Measurements from ENCODE around the gene SUPT3H. TPM values are rescaled to one million over a fixed set of nuclear protein-coding genes. Genes with fewer than 3 reads are reported as not detected.

The SUPT3H gene
- total and polyA plus RNA-seq, 2 of the 13 experiments (the other 11 are each of a cell fraction or from before 2014, with no cell fraction given) = 11.9 to 36.1 TPM

GRCh38 chr6:44965708-44966107 is 412.0 kb downstream of the SUPT3H start:
- no peak for DNase-seq (ENCODE audit: low spot score)
- CTCF ChIA-PET (ENCODE audit: low intra/inter-chr PET ratio, low total read pairs) = interaction anchor here (0.7 kb wide), 1 partner anchor 127 kb away, joined by 3 read pairs; no protein-coding TSS in a partner anchor
- Histone ChIP-seq H3K9ac (ENCODE audit: insufficient read depth, low read depth, low read length) (no peak overlapping the region), H3K27me3 (ENCODE audit: control insufficient read depth in 1 of 2, insufficient read depth in 2 of 2, low read length in 2 of 2) (no peaks in the 10 kb centered on the region), H3K4me3 (replicated peaks in 1 of 3; ENCODE audit: insufficient read depth in 1 of 3, low read depth in 2 of 3, low read length in 3 of 3) (no peak overlapping the region), H3K4me1 (ENCODE audit: insufficient read depth, low read length) (peaks cover 7% of the 10 kb centered on the region), H3K4me2 (ENCODE audit: low read depth, low read length) (no peak overlapping the region), H3K27ac (ENCODE audit: extremely low read length, insufficient read depth, low read length) (no peak overlapping the region), H3K79me2 (ENCODE audit: insufficient read depth, low read length) (no peaks in the 10 kb centered on the region), H2AFZ (ENCODE audit: low read length) (no peak overlapping the region), H4K20me1 (ENCODE audit: insufficient read depth, low read length) (no peaks in the 10 kb centered on the region), H3K36me3 (replicated peaks in 1 of 2; ENCODE audit: control insufficient read depth in 1 of 2, insufficient read depth in 2 of 2, low read length in 2 of 2) (no peaks in the 10 kb centered on the region), H3K9me3 (ENCODE audit: low read length) (no peaks in the 10 kb centered on the region)
- 99% methylated on average over 4 of the region's 4 CpGs for WGBS (ENCODE audit: low lambda C conversion rate)
- ATAC-seq = no peak
- TF ChIP-seq HBP1 (CRISPR knock-in tag; IDR thresholded peaks at IDR 0.05; ENCODE audit: low read depth) (no peak), MXD4 (CRISPR knock-in tag; IDR thresholded peaks at IDR 0.05) (no peak), NCOR1 (IDR thresholded peaks at IDR 0.05; ENCODE audit: borderline replicate concordance, low read length) (no peak), ZNF432 (CRISPR knock-in tag; IDR thresholded peaks at IDR 0.05; ENCODE audit: borderline replicate concordance) (no peak), ZNF569 (CRISPR knock-in tag; IDR thresholded peaks at IDR 0.05; ENCODE audit: borderline replicate concordance) (no peak), FOSL2 (CRISPR knock-in tag; IDR thresholded peaks at IDR 0.05) (no peak), ZNF879 (CRISPR knock-in tag; IDR thresholded peaks at IDR 0.05) (no peak), TRIM24 (CRISPR knock-in tag; IDR thresholded peaks at IDR 0.05) (no peak), TFAP4 (IDR thresholded peaks at IDR 0.05; ENCODE audit: borderline replicate concordance, low read depth) (no peak), ZNF441 (CRISPR knock-in tag; IDR thresholded peaks at IDR 0.05; ENCODE audit: borderline replicate concordance) (no peak), NR3C1 (CRISPR knock-in tag; IDR thresholded peaks at IDR 0.05) (no peak), SIX1 (CRISPR knock-in tag; IDR thresholded peaks at IDR 0.05; ENCODE audit: borderline replicate concordance) (no peak), THYN1 (CRISPR knock-in tag; IDR thresholded peaks at IDR 0.05; ENCODE audit: borderline replicate concordance, low read depth) (no peak), PAF1 (CRISPR knock-in tag; IDR thresholded peaks at IDR 0.05) (no peak), ZNF709 (CRISPR knock-in tag; IDR thresholded peaks at IDR 0.05) (no peak), BRF2 (CRISPR knock-in tag; IDR thresholded peaks at IDR 0.05) (no peak), HIVEP1 (CRISPR knock-in tag; IDR thresholded peaks at IDR 0.05) (no peak)
- POLR2A ChIA-PET = no interaction called here
- in situ Hi-C loops (cut with HindIII; ENCODE audit: extremely low pct_ligation_motif_present, low pct_unique_long_range_greater_than_20kb) (no loop called here), intact Hi-C loops (cut with micrococcal nuclease; ENCODE audit: unreplicated experiment) (no loop called here)
- FAIRE-seq = no peak
- no TSS peak for BruUV-seq (replicated peaks)

Data from HepG2 (cell line).